ENCODE results near the gene CPT1C. TPM values are rescaled to one million over a fixed set of nuclear protein-coding genes. Genes with fewer than 3 reads are reported as not detected.

Gene CPT1C
- total RNA-seq, 1 donor from 2014 or later: 51.7 TPM

DNA sequence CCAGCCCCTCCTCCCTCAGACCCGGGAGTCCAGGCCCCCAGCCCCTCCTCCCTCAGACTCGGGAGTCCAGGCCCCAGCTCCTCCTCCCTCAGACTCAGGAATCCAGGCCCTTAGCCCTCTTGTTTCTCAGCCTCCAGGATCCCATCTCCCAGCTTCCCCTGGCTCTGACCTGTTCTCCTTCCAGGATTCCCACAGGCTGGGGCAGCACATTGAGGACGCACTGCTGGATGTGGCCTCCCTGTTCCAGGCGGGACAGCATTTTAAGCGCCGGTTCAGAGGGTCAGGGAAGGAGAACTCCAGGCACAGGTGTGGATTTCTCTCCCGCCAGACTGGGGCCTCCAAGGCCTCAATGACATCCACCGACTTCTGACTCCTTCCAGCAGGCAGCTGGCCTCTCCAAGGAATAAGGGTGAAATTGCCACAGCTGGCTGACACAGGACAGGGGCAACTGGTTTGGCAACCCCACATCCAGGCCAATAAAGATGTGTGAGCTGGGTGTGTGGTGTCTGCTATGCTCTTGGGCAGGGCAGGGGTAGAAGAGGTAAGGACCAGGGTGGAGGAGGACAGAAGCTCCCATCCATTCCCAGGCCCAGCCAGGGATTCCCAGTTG, 22.4 kb downstream of the CPT1C start:
- no peak overlapping the region for H3K4me3 Mint-ChIP-seq
- H3F3A ChIP-seq (ENCODE audit: low read depth): peaks cover 11% of the 10 kb centered on the region
- H3K9me3 ChIP-seq (ENCODE audit: low read depth): no peaks in the 10 kb centered on the region

DNA sequence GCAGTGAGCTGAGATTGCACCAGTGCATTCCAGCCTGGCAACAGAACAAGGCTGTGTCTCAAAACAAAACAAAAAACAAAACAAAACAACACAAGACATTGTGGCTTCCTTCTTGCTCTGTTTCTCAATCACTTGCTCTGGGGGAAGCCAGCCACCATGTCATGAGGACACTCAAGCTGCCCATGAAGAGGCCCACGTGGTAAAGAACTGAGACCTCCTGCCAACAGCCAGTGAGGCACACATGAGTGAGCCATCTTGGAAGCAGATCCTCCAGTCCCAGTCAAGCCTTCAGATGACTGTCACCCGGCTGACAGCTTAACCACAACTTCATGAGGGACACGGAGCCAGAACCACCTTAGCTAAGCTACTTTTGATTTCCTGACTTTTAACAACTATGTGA, 25.2 kb downstream of the CPT1C start:
- DNase-seq (ENCODE audit: low spot score): no peak
- H3K4me1 Mint-ChIP-seq: peaks cover 21% of the 10 kb centered on the region
- Histone ChIP-seq H3K27ac (no peak overlapping the region), H3K79me2 (ENCODE audit: low read depth) (no peaks in the 10 kb centered on the region), H3K9ac (no peak overlapping the region), H3K4me3 (no peak overlapping the region), H3K27me3 (no peaks in the 10 kb centered on the region), H3K9me3 (ENCODE audit: low read depth) (no peaks in the 10 kb centered on the region), H3F3A (ENCODE audit: low read depth) (peaks cover 11% of the 10 kb centered on the region), H3K36me3 (no peaks in the 10 kb centered on the region), H3K4me2 (no peak overlapping the region), H3K4me1 (no peaks in the 10 kb centered on the region), H4K20me1 (ENCODE audit: low read depth) (no peaks in the 10 kb centered on the region), H2AFZ (replicated peaks) (no peak overlapping the region)
- H3K9me3 Mint-ChIP-seq: peaks cover 6% of the 10 kb centered on the region
- H3K27me3 Mint-ChIP-seq (ENCODE audit: insufficient read depth, low read depth): peaks cover 17% of the 10 kb centered on the region
- no peak overlapping the region for H3K4me3 Mint-ChIP-seq
- no peak for TF ChIP-seq EZH2 (IDR thresholded peaks at IDR 0.05)
- TF ChIP-seq EZH2phosphoT487 (IDR thresholded peaks at IDR 0.05): no peak
- TF ChIP-seq, protein P1, sequence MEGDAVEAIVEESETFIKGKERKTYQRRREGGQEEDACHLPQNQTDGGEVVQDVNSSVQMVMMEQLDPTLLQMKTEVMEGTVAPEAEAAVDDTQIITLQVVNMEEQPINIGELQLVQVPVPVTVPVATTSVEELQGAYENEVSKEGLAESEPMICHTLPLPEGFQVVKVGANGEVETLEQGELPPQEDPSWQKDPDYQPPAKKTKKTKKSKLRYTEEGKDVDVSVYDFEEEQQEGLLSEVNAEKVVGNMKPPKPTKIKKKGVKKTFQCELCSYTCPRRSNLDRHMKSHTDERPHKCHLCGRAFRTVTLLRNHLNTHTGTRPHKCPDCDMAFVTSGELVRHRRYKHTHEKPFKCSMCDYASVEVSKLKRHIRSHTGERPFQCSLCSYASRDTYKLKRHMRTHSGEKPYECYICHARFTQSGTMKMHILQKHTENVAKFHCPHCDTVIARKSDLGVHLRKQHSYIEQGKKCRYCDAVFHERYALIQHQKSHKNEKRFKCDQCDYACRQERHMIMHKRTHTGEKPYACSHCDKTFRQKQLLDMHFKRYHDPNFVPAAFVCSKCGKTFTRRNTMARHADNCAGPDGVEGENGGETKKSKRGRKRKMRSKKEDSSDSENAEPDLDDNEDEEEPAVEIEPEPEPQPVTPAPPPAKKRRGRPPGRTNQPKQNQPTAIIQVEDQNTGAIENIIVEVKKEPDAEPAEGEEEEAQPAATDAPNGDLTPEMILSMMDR (IDR thresholded peaks at IDR 0.05): no peak
- H3K27ac Mint-ChIP-seq: no peak overlapping the region
- peaks cover 13% of the 10 kb centered on the region for H3K36me3 Mint-ChIP-seq

More for the DNA sequence above, 22.4 kb downstream of the CPT1C start:
- Mint-ChIP-seq H3K27ac (no peak overlapping the region), H3K27me3 (ENCODE audit: insufficient read depth, low read depth) (peaks cover 20% of the 10 kb centered on the region), H3K9me3 (peaks cover 6% of the 10 kb centered on the region), H3K36me3 (peaks cover 29% of the 10 kb centered on the region), H3K4me1 (peaks cover 12% of the 10 kb centered on the region)
- TF ChIP-seq, protein P1 (IDR thresholded peaks at IDR 0.05): no peak
- TF ChIP-seq EZH2 (IDR thresholded peaks at IDR 0.05): no peak
- no peak for TF ChIP-seq EZH2phosphoT487 (IDR thresholded peaks at IDR 0.05)
- no peak overlapping the region for H3K4me2 ChIP-seq
- no peak overlapping the region for H3K27ac ChIP-seq
- H2AFZ ChIP-seq (replicated peaks): no peak overlapping the region
- H3K9ac ChIP-seq: no peak overlapping the region
- H3K4me3 ChIP-seq: no peak overlapping the region
- no peaks in the 10 kb centered on the region for H3K79me2 ChIP-seq (ENCODE audit: low read depth)
- H3K4me1 ChIP-seq: no peaks in the 10 kb centered on the region
- no peak for DNase-seq (ENCODE audit: low spot score)
- no peaks in the 10 kb centered on the region for H4K20me1 ChIP-seq (ENCODE audit: low read depth)
- H3K36me3 ChIP-seq: no peaks in the 10 kb centered on the region
- H3K27me3 ChIP-seq: no peaks in the 10 kb centered on the region

DNA sequence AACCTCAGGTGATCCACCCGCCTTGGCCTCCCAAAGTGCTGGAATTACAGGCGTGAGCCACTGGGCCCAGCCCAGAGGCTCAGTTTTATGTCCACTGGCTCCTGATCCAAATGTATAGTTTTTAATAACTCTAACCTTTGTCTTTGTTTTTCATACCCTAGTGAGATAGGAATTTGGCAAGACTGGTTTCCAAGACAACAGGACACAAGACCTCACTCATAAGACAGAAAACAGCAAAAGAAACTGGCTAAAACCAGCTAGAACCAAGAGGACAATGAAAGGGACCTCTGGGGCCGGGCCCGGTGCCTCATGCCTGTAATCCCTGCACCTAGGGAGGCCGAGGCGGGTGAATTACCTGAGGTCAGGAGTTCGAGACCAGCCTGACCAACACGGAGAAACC, 27.6 kb downstream of the CPT1C start:
- Mint-ChIP-seq H3K9me3 (peaks cover 6% of the 10 kb centered on the region), H3K27ac (no peak overlapping the region), H3K4me1 (peaks cover 16% of the 10 kb centered on the region), H3K36me3 (peaks cover 8% of the 10 kb centered on the region), H3K4me3 (no peak overlapping the region), H3K27me3 (ENCODE audit: insufficient read depth, low read depth) (peaks cover 13% of the 10 kb centered on the region)
- H3K9ac ChIP-seq: no peak overlapping the region
- no peaks in the 10 kb centered on the region for H4K20me1 ChIP-seq (ENCODE audit: low read depth)
- no peak overlapping the region for H2AFZ ChIP-seq (replicated peaks)
- no peaks in the 10 kb centered on the region for H3K36me3 ChIP-seq
- no peak overlapping the region for H3K4me2 ChIP-seq
- no peak for DNase-seq (ENCODE audit: low spot score)
- no peaks in the 10 kb centered on the region for H3K4me1 ChIP-seq
- H3K79me2 ChIP-seq (ENCODE audit: low read depth): no peaks in the 10 kb centered on the region
- no peaks in the 10 kb centered on the region for H3K9me3 ChIP-seq (ENCODE audit: low read depth)
- H3F3A ChIP-seq (ENCODE audit: low read depth): no peaks in the 10 kb centered on the region
- H3K27me3 ChIP-seq: no peaks in the 10 kb centered on the region
- no peak overlapping the region for H3K27ac ChIP-seq
- H3K4me3 ChIP-seq: no peak overlapping the region
- TF ChIP-seq, protein P1 (IDR thresholded peaks at IDR 0.05): no peak
- TF ChIP-seq EZH2 (IDR thresholded peaks at IDR 0.05): no peak
- no peak for TF ChIP-seq EZH2phosphoT487 (IDR thresholded peaks at IDR 0.05)
